HG03378 (cell line): ENCODE data around the gene SMIM1.

Experiments
- ATAC-seq: cut with Tn5 transposase; IDR thresholded peaks from one replicate; pipeline ENCODE4 v1.9.1; 2021; ENCODE audit warnings: mild to moderate bottlenecking, moderate library complexity; ENCODE audit not compliant: unreplicated experiment

Gene SMIM1

DNA sequence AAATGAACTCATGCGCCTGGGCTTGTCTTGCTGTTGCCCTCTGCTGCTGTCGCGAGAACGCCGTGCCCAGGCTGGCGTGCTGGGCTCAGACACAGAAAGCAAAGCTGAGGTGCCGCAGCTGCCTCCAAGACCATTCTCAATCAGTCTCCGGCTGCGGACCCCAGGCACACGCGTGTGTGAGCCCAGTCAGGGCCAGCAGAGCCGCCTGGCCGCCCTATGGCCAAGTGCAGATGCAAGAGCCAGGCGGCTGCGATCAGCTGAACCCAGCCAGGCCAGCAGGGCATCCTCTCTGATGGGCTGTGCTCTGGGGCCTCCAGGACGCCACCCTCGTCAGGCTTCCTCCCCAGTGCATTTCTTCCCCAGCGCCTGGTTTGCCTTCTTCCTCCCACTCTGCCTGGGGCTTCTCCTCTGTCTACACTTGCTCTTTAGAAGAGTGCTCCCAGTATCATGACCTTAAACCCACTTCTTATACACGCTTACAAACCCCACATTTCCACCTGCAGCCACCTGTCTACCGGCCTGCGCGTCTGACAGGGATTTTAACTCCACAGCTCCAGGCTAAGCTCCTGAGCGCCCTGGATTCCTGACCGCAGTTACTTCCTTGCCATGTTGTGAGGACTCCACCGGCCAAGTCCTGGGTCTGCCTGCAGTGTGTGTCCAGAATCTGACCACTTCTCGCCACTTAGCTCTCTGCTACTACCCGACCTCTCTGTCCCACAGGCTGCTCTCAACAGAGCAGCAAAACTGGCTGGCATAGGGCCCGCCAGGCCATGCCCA is 45.5 kb downstream of the SMIM1 start:
- no peak for ATAC-seq

DNA sequence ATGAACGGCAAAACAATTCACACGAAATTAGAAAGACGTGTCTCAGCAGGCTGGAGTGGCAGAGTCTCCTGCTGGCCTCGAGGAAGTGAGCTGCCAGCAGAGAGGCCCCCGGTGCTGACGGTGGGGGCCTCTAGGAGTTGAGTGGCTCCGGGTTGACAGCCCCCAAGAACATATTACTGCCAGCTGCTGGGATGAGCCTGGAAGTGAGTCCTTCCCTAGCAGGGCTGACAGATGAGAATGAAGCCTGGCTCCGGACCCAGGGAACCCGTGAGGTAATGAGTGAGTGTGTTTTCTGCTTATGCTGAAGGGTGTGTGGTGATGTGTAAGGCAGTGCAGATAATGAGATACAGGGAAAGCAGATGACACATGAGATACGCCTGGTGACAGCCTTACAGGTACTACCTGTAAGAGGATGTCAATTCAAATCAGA is 47.2 kb downstream of the SMIM1 start:
- no peak for ATAC-seq

- ATAC-seq = no peak
Measured at GRCh38 chr1:3820316-3820715, 47.8 kb downstream of the SMIM1 start.

DNA sequence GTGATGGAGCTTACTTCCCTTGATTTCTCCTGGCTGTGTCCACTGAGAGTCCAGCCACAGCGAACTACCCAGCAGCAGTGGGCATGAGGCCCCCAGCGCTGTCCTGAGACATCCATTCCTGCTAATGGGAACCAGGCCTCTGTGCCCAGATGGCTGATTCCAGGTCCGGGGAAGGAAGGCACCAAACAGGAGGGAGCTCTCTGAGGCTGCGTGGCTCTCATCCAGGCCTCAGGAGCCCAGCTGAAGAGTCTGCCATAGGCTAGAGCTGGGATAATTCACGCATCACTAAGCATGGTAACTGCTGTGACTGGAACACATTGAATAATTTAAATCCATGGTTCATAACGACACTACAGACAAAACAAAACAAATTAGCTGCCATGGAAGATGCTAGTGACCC is 48.5 kb downstream of the SMIM1 start:
- ATAC-seq = no peak

DNA sequence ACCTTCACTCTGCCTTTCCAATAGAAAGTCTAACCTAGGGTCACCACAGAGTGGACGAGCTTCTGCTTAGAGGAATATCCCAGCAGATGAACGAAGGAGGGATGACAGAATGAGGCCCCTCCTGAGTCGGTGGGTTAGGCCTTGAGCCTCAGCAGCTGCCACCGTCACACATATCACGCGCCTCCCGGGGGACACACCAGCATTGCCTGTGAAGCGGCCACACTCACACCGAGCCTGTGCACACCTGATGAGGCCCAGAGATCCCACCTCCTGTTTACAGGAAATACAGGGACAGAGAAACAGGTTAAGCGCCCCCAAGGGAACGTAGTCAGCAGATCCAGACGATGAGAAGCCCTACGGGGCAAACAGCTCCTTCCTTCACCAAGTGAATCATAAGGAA is 48.9 kb downstream of the SMIM1 start:
- no peak for ATAC-seq

DNA sequence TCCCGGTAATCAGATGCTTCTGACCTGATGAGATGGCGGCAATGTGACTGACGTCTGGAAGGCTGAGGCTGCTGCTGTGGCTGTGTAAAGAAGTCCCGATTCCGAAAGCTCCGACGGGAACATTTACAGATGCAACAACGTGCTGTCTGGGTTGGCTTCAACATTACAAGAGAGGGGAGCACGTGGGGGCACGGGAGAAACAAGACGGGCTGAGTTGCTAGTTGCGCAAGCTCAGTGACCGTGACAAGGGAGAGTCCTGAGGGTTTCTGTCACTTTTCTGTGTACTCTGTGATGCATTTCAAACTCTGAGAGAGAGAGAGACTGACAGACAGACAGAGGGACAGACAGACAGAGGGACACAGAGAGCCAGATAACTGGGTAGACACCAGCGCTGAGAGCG is 49.4 kb downstream of the SMIM1 start:
- ATAC-seq = no peak

DNA sequence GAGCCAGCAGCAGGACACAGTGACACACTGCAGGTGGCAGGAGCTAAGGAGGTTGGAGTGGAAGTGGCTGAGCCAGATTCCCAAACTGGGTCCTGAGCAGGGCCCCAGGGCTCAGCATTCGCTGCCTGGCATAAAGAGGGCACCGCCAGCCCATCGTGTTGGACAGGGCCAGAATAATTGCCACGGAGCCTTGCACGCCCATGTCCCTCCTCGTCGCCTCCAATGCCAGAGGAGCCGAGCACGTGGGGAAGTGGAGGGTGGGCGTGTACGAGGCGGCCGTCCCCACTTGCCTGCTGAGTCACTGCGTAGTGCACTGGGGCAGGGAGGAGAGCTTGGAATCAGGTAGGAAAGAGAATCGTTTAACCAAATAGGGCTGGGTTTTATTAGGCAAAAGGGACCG is 49.9 kb downstream of the SMIM1 start:
- no peak for ATAC-seq

DNA sequence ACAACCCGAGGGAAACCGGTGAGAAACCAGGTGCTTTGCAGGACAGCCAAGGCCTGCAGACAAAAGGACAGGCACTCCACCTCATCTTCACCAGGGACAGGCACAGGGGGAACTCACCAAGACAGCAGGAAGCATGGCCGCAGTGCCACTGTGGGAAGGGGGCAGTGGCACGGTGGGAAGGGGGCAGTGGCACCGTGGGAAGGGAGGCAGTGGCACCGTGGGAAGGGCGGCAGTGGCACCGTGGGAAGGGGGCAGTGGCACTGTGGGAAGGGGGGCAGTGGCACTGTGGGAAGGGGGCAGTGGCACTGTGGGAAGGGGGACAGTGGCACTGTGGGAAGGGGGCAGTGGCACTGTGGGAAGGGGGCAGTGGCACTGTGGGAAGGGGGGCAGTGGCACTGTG is 52.1 kb downstream of the SMIM1 start:
- no peak for ATAC-seq

GRCh38 chr1:3825356-3825755 is 52.8 kb downstream of the SMIM1 start:
- ATAC-seq = no peak
